Right lobe of liver (tissue), 6 donors: ENCODE results near the gene ZDHHC14. TPM values are rescaled to one million over a fixed set of nuclear protein-coding genes. Genes with fewer than 3 reads are reported as not detected.

Experiments used
- ATAC-seq, 4 donors: fragments of 200-7000 bp; cut with Tn5 transposase; one replicate each; pipeline ENCODE4 v1.9.1; 2020; ENCODE audit warnings: mild to moderate bottlenecking in 4 of 4, moderate library complexity in 4 of 4
- DNase-seq, 3 donors: peaks; one replicate each; pipeline ENCODE4 v3.0.0-alpha.2; 2020
- H3K27ac ChIP-seq, 3 donors: fragments of 200-600 bp; one replicate each; pipeline ENCODE4 v1.8.0; 2022
- H3K27me3 ChIP-seq, 2 donors: fragments of 200-600 bp; one replicate each; pipeline ENCODE4 v1.8.0; 2022
- H3K36me3 ChIP-seq, 4 donors: fragments of 200-600 bp; sonication (generic) in 1 of 4; one replicate each; pipeline versions ENCODE4 v1.5.1 to v1.8.0; 2017 to 2022; ENCODE audit warnings: control low read depth in 1 of 4
- H3K4me1 ChIP-seq, 4 donors: fragments of 200-600 bp; sonication (generic) in 1 of 4; one replicate each; pipeline versions ENCODE4 v1.5.1 to v1.8.0; 2017 to 2022; ENCODE audit warnings: control low read depth in 1 of 4
- H3K4me3 ChIP-seq, 3 donors: fragments of 200-600 bp; one replicate each; pipeline ENCODE4 v1.8.0; 2022
- H3K9me3 ChIP-seq, 4 donors: fragments of 200-600 bp; sonication (generic) in 1 of 4; one replicate each; pipeline versions ENCODE4 v1.5.1 to v1.8.0; 2017 to 2022; ENCODE audit warnings: control low read depth in 1 of 4
- CTCF ChIP-seq, 4 donors: fragments of 200-600 bp in 3 of 4; fragments of 450-650 bp in 1 of 4; IDR thresholded peaks; one replicate each; pipeline versions ENCODE4 v1.5.1 to v1.8.0; 2016 to 2022; ENCODE audit warnings: antibody characterized with exemption in 4 of 4, mild to moderate bottlenecking in 2 of 4
- POLR2A ChIP-seq: fragments of 450-650 bp; IDR thresholded peaks from one replicate; pipeline ENCODE4 v1.6.1; 2017; ENCODE audit warnings: antibody characterized with exemption, mild to moderate bottlenecking
- WGBS: methylation state at CpG from one replicate; pipeline ENCODE4 v1.1.6; 2018; ENCODE audit warnings: low coverage, low lambda C conversion rate; ENCODE audit not compliant: insufficient coverage; ENCODE audit errors: missing lambda C conversion rate; 5-methylcytosine and 5-hydroxymethylcytosine counted together
- intact Hi-C, 2 donors: fragments of 100-400 bp; cut with DNase I; formaldehyde crosslinking; loops; one replicate each; pipeline versions ENCODE4 v1.11.2 to v1.14.1; 2022
- total RNA-seq, 6 experiments: library from RNA; depleted of rRNA in 2 of 6; stranded (reverse); fragments of >200 nt in 2 of 6; fragmentation: NEBNext Ultra II Directional in 3 of 6; extraction: Animal tissue kit (Norgen Biotek cat#: 25700) in 3 of 6; gene quantifications; one replicate each; pipeline versions ENCODE4 v1.1.0 to v1.2.4, GENCODE V29; 2016 to 2023
- donor health status: DM: no; HTN: yes; CAD: no.
- donor health status: DM: no; HTN: no; CAD: no.
- donor health status: DM: no; HTN: no; CAD: no.
- donor health status: DM: no; HTN: yes; CAD: no.
- donor health status: DM: no; HTN: yes; CAD: no.

Gene ZDHHC14
- total RNA-seq, 6 experiments from 2014 or later = 7.3 to 13.0 (median 10.3) TPM

GRCh38 chr6:157481189-157481864 is 100.3 kb downstream of the ZDHHC14 start:
- ATAC-seq = no peak
- no peak for DNase-seq
- 83% methylated on average over 8 of the region's 9 CpGs for WGBS
- intact Hi-C loops = no loop called here
- Histone ChIP-seq H3K9me3 (no peaks in the 10 kb centered on the region), H3K4me3 (no peak overlapping the region), H3K4me1 (peaks cover 0 to 10% (median 0%) of the 10 kb centered on the region in 4 donors), H3K27me3 (no peaks in the 10 kb centered on the region), H3K36me3 (no peaks in the 10 kb centered on the region), H3K27ac (no peak overlapping the region)
- TF ChIP-seq CTCF (IDR thresholded peaks at IDR 0.05) (no peak), POLR2A (no peak)

DNA sequence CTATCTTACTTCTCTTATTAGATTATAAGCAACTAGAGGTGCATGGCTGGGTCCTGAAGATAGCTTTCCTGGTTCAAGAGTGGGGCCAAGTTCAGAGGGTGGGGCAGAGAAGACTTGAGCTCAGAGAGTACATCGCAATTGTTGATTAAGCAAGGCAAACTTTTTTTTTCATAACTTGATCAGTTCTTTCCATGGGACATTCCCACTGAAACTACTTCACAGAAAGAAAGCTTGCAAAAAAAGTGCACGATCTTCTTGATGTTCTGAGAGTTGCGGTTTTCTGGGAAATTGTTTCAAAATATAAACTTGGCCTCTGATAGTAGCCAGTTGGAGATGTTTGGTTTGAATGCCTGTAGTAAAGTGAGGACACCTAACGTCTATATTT is 100.9 kb downstream of the ZDHHC14 start:
- intact Hi-C loops = no loop called here
- H3K36me3 ChIP-seq = no peaks in the 10 kb centered on the region
- no peak overlapping the region for H3K27ac ChIP-seq
- 82% methylated on average over 4 of the region's 4 CpGs for WGBS
- no peak overlapping the region for H3K4me3 ChIP-seq
- TF ChIP-seq CTCF (IDR thresholded peaks at IDR 0.05) (no peak), POLR2A (no peak)
- peaks cover 0 to 10% (median 0%) of the 10 kb centered on the region in 4 donors for H3K4me1 ChIP-seq
- no peak for DNase-seq
- ATAC-seq = no peak
- H3K9me3 ChIP-seq = no peaks in the 10 kb centered on the region
- no peaks in the 10 kb centered on the region for H3K27me3 ChIP-seq

GRCh38 chr6:157483770-157484169 is 102.8 kb downstream of the ZDHHC14 start:
- Histone ChIP-seq H3K9me3 (no peaks in the 10 kb centered on the region), H3K36me3 (no peaks in the 10 kb centered on the region), H3K4me1 (peaks cover 0 to 10% (median 0%) of the 10 kb centered on the region in 4 donors), H3K4me3 (no peak overlapping the region), H3K27ac (no peak overlapping the region), H3K27me3 (no peaks in the 10 kb centered on the region)
- WGBS = 78% methylated on average over 2 of the region's 3 CpGs
- ATAC-seq (no peak), DNase-seq (no peak)
- intact Hi-C loops = no loop called here
- TF ChIP-seq CTCF (IDR thresholded peaks at IDR 0.05) (no peak), POLR2A (no peak)

DNA sequence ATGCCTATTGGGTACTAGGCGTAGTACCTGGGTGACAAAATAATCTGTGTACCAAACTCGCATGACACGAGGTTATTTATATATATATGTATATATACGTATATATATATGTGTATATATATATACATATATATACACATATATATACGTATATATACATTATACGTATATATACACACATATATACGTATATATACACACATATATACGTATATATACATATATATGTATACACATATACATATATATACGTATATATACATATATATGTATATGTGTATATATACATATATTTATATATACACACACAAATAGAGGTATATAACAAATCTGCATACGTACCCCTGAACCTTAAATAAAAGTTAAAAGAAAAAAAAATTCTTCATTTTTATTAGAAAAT is 103.2 kb downstream of the ZDHHC14 start:
- WGBS = 77% methylated on average over 10 of the region's 10 CpGs

More for the DNA sequence above, 103.2 kb downstream of the ZDHHC14 start:
- peaks cover 0 to 8% (median 0%) of the 10 kb centered on the region in 4 donors for H3K4me1 ChIP-seq
- DNase-seq (no peak), ATAC-seq (no peak)
- no peaks in the 10 kb centered on the region for H3K9me3 ChIP-seq
- intact Hi-C loops = no loop called here
- no peaks in the 10 kb centered on the region for H3K27me3 ChIP-seq
- no peaks in the 10 kb centered on the region for H3K36me3 ChIP-seq
- no peak overlapping the region for H3K27ac ChIP-seq
- no peak overlapping the region for H3K4me3 ChIP-seq
- TF ChIP-seq POLR2A = no peak
- no peak for TF ChIP-seq CTCF (IDR thresholded peaks at IDR 0.05)
